ENCODE data around the gene RPRD2.

GRCh38 chr1:150388241-150388640 lies 24.3 kb downstream of the RPRD2 start:
- TF ChIP-seq CTCF (IDR thresholded peaks at IDR 0.05) (no peak), POLR2A (IDR thresholded peaks at IDR 0.05) (no peak), EP300 (IDR thresholded peaks at IDR 0.05) (no peak)

Measured in sigmoid colon (tissue), 4 donors.